HPDE6-E6E7 (cell line): ENCODE results near the gene GCC1.

Experiments used
- DNase-seq: peaks from one replicate; pipeline ENCODE4 v3.0.0; 2011; ENCODE audit warnings: missing footprints; ENCODE audit errors: extremely low spot score

Gene GCC1

DNA sequence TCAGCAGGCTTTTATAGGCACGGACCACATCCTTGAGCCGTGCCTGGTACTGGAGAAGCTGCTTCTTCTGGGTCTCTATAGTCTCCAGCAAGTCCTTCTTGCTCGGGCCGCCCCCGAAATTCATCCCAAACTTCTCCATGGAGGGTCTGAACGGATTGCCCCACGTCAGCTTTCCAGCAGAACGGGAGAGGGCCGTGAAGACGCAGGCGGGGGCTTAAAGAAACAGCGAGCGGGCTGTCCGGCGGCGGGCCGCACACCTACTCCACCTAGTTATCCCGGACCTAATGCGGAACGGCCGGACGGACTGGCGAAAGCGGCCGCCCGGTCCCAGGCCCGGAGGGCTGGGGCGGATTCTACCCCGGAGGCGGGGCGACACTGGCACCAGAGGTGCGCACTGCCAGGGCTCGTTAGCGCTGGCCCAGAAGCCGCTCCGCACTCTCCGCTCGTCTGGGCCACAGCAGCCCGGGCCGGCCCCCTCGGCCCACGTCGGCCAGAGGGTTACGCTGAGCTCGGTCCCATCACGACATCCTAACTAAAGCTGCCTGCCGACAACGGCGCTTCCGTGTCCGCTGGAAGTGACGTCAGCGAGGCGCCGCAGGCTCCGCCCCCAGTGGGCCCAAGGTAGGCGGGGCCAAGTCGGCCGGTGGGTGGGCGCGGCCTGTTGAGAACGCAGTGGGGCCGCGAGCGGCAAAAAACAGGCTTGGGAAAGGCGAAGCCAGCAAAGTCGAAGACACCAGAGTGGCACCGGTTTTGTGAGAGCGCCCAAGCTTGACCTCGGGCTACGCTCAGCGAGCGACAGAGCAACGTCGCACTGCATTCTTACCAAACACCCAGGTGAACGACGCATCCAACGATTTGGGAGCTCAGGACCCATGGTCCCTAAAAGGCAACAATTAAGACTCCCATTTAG is at the start of gene GCC1:
Gene GCC1, minus strand, starts transcription at position 553 of the 910 bp plus-strand sequence. Its CDS starts 414 bp downstream, at position 139.
- peak; percentile 85 for DNase-seq

GRCh38 chr7:127632276-127632910 is 47.0 kb upstream of the GCC1 start:
- no peak for DNase-seq

- DNase-seq, result peak; percentile 23
These were observed 44.0 kb upstream of the GCC1 start for GRCh38 chr7:127629268-127629854.

DNA sequence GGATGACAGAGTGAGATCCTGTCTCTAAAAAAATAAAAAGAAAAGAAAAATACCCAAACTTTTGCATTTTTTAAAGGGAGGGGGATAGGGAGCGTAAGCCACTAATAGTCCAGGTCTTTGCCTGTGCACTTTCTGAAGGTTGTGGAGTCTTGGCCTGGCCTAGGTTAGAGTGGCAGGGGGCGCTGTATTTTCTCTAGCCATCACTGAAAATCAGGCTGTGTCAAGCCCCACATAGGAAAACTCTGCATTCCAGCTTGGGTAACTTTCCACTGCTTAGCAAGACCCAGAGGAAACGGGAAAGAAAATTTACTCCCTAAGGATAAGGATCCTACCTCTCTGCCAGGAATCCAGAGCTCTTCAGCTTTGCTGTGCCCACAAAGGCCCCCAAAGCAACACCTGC is 43.0 kb upstream of the GCC1 start:
- no peak for DNase-seq

DNA sequence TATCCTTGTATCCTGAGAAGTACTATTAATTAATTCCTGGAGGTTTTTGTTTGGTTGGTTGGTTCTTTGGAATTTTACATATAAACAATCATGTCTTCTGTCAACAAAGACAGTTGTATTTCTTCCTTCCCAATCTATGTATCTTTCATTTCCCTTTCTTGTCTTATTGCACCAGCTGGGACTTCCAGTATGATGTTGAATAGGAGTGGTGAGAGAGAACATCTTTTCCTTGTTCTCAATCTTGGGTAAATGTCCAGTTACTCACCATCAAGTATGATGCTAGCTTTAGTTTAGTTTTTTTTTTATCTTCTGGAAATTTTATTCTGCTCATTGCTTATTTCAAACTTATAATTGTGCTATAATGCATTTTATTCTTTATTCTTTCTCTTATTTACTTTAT is 39.9 kb upstream of the GCC1 start:
- no peak for DNase-seq

DNA sequence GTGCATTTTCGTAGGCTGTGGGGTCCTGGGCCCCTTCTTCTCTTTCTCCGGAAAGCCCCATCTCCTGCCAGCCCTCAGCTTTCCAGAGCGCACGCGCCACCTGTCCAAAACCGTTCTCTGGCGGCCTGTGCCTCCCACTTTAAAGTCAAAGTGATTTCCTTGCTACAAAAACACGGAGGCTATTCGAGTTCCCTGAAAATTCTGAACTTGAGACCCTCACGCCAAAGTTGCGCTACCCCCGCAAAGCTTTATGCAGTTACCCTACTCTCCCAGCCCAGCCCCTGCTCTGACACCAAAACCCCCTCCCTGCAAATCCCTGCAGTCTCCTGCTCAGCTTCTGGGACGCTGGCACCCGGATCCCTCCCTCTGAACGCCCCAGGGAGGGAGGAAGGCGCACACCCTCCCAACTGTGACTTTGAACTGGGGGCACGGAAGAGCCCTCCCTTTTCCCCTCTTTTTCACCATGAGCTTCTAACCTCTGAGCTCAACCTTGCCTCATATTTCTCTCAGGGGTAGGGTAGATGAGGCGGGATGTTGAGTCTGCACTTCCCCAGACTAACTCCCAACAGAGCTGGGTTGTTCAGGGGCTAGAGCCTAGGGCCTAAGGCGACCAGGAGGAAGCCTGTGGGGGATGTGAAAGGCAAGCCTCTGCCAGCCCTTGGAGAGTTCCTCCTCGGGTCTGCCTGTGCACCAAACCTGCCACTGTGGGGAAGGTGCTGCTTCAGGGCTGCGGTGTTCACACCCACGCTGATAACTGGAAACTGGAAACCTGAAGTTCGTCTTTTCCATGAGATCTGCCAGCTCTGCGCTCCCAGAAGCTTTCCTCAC is 35.2 kb upstream of the GCC1 start:
- no peak for DNase-seq

- DNase-seq, result no peak
These were observed 34.4 kb upstream of the GCC1 start for GRCh38 chr7:127619681-127620405.

DNA sequence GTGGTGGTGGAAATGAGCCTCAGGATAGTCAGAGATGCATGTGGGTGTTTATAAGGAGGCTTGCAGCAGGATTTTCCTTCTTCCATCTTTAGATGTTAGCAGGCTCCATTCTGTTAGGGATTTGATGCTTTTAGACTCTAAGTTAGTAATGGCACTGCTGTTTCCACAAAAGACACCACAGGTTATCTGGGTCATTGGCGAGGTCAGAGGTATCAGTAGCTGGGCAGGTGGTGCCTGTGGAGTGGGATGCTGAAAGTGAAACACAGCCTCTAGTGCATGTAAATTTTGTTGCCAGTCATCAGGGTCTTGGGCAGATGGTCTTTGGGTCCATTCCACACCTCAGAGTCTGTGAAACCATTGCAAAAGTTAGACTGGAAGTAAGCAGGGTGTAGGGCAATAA is 33.4 kb upstream of the GCC1 start:
- DNase-seq, result no peak

GRCh38 chr7:127618042-127618441 is 32.6 kb upstream of the GCC1 start, which contains the start of gene PAX4:
Gene PAX4 (minus strand): TSS chr7:127618142. CDS start chr7:127615928, 2,214 bp downstream.
- DNase-seq, result no peak

DNA sequence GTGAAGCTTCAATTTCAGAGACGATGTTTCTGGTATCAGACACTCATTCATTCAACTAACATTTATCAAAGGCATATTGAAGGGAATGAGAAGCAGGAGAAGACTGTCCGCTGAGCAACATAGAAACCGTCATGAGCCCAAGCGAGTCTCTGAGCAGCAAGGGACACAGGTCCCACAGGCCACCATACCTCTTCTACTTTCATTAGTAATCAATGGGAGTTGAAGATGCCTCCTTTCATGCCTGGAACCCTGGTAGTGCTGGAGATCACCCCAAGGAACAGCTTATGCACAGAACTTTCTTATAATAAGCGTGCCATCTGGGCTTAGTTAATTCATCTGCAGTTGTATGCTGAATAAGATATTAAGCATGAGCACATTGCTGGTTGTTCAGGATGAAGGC is 31.3 kb upstream of the GCC1 start:
- no peak for DNase-seq

GRCh38 chr7:127612263-127612662 is 26.9 kb upstream of the GCC1 start:
- no peak for DNase-seq

DNA sequence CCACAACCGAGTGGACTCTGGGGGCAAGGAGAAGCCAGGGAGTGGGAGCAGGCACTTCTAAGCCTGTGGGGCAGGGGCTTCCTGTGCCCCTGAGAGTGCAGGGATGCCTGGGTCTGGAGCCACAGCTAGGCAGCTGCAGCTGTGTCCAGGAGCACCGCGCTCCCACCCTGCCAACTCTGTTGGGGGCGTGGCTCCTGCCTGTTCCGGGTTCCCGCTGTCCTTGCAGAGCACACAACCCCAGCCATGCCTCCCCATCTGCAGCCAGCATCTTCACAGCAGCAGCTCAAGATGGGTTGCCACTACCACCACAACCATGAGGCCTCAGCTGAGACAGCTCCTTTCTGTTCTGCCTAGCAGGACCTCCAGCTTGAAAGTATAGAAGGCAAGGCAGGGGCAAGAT is 23.9 kb upstream of the GCC1 start:
- DNase-seq, result no peak

DNA sequence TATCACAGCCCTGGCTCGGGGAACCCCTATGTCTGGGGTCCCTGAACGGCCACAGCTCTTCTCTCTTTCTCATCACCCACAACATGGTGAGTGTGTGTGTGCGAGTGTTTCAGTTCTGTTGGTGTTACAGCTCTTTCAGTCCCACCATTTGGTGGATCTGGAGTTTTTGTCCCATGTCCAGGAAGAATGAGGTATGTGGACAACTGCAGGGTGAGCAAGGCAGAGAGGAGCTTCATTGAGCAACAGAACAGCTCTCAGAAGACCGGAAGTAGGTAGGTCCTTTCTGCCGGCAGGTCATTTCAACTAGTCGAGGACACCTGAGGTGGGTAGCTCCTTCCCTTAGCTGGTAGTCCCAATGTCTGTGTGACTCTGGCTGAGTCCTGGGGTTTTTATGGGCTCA is 23.1 kb upstream of the GCC1 start:
- no peak for DNase-seq

GRCh38 chr7:127600885-127601284 is 15.5 kb upstream of the GCC1 start:
- DNase-seq, result no peak

DNA sequence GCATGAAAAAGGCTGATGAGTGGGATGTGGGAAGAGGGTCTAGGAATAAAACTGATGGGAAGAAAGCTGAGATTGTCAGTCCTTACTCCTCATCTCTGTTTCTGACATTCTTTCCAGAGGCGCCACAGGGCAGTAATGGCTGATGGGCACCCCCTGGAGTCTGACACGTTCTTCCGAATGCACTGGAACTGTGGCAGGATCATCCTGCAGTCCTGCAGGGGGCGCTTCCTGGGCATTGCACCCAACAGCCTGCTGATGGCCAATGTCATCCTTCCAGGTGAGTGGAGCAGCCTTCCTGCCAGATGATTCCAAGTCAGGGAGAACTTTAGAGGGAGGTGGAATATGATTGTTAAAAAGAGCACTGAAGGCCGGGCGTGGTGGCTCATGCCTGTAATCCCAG is 12.9 kb upstream of the GCC1 start:
- DNase-seq, result no peak

DNA sequence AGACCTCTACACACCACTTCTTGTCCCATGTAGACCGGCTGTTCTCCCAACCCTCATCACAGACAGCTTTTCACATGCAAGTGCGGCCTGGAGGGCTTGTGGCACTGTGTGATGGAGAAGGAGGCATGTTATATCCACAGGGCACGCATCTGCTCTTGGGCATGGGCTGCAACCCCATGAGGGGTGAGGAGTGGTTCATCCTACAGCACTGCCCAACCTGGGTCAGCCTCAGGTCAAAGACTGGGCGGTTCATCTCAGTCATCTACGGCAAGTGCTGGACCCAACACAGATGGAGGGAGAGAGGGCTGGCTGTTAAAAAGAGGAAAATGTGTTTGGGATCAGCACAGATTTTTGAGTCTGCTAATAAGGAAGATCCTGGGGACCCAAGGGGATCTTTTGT is 10.3 kb upstream of the GCC1 start:
- DNase-seq, result no peak

DNA sequence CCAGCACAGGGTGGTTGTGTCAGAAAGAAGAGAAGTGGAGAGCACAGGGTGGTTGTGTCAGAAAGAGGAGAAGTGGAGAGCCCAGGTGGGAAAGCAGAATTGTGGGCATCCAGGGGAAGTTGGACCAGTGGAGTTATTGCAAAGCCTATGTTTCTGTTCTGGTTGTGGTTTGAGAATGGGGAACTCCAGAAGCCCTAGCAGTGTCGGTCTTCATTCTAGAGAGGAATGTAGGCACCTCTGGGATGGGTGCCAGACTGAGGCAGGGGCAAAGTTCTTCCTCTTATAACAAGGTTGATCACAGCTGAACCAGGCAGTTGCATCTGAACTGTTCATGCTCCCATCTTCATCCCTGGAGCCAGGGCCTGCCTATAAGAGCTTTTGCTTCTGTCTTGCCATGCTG is 9.1 kb upstream of the GCC1 start:
- no peak for DNase-seq

DNA sequence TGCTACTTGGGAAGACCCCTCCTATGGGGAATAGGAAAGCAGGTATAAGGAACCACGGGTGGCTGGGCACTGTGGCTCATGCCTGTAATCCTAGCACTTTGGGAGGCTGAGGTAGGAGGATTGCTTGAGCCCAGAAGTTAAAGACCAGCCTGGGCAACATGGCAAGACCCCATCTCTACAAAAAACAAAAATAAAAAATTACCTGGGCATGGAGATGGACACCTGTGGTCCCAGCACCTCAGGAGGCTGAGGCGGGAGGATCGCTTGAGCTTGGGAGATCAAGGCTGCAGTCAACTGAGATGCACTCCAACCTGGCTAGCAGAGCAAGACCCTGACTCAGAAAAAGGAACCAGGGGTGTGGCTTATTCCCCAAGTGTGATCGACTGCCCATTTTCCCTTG is 7.2 kb upstream of the GCC1 start:
- DNase-seq, result no peak

- no peak for DNase-seq
These were observed 6.2 kb upstream of the GCC1 start for GRCh38 chr7:127591591-127591990.

DNA sequence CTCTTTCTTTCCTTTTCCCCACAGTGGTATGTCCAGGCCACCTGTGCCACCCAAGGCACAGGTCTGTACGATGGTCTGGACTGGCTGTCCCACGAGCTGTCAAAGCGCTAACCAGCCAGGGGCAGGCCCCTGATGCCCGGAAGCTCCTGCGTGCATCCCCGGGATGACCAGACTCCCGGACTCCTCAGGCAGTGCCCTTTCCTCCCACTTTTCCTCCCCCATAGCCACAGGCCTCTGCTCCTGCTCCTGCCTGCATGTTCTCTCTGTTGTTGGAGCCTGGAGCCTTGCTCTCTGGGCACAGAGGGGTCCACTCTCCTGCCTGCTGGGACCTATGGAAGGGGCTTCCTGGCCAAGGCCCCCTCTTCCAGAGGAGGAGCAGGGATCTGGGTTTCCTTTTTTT is 5.8 kb upstream of the GCC1 start:
- DNase-seq, result no peak

DNA sequence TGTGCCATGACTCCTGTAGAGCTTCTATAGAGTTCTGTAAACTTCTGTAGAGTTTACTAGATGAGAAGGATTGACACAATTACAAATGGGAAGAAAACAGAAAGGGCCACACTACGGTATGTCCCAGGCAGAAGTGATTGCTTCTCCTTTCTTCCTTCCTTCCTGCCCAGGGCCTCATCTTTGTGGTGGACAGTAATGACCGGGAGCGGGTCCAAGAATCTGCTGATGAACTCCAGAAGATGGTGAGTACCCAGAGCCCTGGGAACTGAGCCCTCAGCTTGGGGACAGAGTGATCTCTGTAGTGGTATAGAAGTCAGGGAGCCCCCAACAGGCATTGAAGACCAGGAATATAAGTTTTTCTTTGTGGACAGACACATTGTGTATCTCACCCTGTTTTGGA is 4.5 kb upstream of the GCC1 start:
- DNase-seq, result no peak
